ENCODE results near the gene KIAA1614. TPM values are rescaled to one million over a fixed set of nuclear protein-coding genes. Genes with fewer than 3 reads are reported as not detected.

Gene KIAA1614
- total RNA-seq, 1 donor: 6.9 TPM

DNA sequence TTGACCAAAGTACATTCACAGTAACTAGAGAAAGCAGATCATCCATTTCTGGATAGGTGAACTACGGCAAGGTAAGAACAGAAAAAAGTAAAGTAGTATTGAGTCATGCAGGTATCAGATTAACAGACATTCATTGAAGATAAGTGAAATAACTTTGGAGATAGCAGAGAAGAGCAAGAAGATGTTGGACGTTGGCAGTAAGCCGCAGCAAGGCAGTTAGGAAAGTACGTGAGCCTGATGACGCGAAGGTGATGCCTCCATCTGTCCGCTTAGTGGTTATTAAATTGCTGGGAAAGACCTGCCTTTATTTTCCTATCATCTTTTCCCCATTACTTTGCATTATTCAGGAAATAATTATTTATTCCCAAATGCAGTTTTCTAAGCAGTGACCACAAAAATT lies 24.9 kb upstream of the KIAA1614 start:
- TF ChIP-seq, protein P1, sequence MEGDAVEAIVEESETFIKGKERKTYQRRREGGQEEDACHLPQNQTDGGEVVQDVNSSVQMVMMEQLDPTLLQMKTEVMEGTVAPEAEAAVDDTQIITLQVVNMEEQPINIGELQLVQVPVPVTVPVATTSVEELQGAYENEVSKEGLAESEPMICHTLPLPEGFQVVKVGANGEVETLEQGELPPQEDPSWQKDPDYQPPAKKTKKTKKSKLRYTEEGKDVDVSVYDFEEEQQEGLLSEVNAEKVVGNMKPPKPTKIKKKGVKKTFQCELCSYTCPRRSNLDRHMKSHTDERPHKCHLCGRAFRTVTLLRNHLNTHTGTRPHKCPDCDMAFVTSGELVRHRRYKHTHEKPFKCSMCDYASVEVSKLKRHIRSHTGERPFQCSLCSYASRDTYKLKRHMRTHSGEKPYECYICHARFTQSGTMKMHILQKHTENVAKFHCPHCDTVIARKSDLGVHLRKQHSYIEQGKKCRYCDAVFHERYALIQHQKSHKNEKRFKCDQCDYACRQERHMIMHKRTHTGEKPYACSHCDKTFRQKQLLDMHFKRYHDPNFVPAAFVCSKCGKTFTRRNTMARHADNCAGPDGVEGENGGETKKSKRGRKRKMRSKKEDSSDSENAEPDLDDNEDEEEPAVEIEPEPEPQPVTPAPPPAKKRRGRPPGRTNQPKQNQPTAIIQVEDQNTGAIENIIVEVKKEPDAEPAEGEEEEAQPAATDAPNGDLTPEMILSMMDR (IDR thresholded peaks at IDR 0.05; ENCODE audit: insufficient read depth, low read depth, low read length): no peak
- no peak for DNase-seq (ENCODE audit: low read depth)
- H3K4me3 ChIP-seq (ENCODE audit: low read depth, low read length): no peak overlapping the region

DNA sequence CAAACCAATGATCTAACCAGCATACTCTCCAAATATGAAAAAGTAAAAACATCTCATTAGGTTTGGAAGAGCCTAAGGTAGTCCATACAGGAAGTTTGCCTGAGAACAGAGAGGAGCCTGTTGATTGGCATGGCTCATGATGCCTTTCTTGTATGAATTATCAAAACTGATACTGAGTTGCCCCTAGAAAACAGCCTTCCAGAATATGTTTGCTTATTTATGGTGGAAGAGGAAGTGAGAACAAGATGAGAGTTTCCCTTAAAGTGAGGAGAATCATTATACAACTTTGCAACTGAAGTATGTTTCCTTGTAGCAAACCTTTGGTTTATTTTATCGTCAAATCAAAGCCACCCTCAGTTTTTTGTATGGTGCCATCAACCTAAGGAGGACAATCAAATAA lies 23.8 kb upstream of the KIAA1614 start:
- no peak overlapping the region for H3K4me3 ChIP-seq (ENCODE audit: low read depth, low read length)
- no peak for DNase-seq (ENCODE audit: low read depth)
- TF ChIP-seq, protein P1 (IDR thresholded peaks at IDR 0.05; ENCODE audit: insufficient read depth, low read depth, low read length): no peak

DNA sequence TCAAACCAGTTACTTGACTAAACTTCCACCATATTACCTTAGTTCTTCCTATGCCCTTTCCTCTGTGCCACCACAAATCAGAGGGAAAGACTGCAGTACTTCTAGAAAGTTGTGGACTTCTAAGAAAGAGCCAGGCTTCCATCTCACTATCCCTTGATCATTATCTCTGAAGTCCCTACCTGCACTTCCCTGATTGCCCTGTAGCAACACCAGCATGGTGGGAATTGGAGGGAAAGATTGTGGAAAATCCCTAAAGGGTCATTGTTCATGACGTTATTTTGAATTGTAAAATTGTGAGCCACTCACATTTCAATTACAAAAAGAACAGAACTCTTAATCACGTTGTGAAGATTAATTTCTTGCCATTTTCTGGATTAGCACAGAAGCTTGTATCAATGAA lies 23.4 kb upstream of the KIAA1614 start:
- H3K4me3 ChIP-seq (ENCODE audit: low read depth, low read length): no peak overlapping the region
- TF ChIP-seq, protein P1 (IDR thresholded peaks at IDR 0.05; ENCODE audit: insufficient read depth, low read depth, low read length): no peak
- no peak for DNase-seq (ENCODE audit: low read depth)

DNA sequence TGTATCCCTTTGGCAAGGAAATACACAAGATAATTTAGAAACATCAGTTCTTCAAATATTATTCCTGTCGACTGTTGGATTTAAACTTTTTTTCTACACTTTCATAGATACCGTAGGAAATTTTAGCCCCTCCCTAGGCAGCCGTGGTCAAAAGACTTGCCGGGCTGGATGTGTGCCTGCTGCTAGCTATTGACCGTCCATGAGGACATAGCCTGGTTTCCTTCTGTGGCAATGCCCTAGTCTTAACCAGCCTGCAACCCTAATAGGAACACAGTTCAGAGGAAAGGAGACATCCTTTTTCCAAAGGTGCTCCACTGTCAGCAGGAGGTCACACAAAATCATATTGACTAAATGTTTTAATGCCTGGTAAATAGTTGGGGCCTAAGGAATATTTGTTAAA lies 20.4 kb upstream of the KIAA1614 start:
- no peak for DNase-seq (ENCODE audit: low read depth)

DNA sequence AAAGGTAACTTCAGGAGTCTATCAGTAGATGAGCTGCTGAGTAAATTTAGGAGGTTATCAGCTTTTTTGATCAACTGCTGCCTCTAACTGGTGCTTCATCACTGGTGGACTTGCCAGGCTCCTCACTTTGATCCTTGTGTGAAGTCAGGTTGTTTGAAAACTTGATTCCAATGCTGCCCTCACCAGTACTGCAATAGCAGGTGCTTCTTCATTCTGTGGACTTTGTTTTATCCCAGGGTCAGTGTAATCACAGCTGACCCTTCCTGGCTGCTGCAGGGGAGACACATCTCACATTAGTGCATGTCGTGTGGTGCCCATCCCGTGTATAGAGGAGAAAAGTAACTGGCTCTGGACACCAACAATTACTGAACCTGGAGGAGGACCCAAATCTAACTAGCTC lies 20.0 kb upstream of the KIAA1614 start:
- DNase-seq (ENCODE audit: low read depth): no peak
- H3K4me3 ChIP-seq (ENCODE audit: low read depth, low read length): no peak overlapping the region
- TF ChIP-seq, protein P1 (IDR thresholded peaks at IDR 0.05; ENCODE audit: insufficient read depth, low read depth, low read length): no peak

More for the DNA sequence above, 20.4 kb upstream of the KIAA1614 start:
- TF ChIP-seq, protein P1 (IDR thresholded peaks at IDR 0.05; ENCODE audit: insufficient read depth, low read depth, low read length): no peak
- H3K4me3 ChIP-seq (ENCODE audit: low read depth, low read length): no peak overlapping the region

DNA sequence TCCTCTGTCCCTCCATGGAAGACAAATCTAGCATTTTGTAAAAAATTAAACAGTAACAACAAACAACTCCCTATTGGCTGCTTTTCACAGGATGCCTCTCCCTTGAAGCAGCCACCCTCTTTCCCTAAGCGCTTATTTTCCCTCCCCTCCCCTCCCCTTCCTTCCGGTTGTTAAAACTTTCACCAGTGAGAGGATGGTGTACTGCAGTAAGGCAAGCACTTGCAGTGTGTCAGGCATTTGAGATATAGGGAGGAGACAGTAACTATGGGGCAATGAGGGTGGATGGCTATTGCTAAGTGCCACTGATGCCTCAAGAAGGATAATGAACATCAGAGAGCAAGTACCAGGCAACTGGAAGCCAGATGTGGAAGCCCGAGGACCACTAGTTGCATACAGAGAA lies 19.1 kb upstream of the KIAA1614 start:
- no peak for DNase-seq (ENCODE audit: low read depth)
- TF ChIP-seq, protein P1 (IDR thresholded peaks at IDR 0.05; ENCODE audit: insufficient read depth, low read depth, low read length): no peak

DNA sequence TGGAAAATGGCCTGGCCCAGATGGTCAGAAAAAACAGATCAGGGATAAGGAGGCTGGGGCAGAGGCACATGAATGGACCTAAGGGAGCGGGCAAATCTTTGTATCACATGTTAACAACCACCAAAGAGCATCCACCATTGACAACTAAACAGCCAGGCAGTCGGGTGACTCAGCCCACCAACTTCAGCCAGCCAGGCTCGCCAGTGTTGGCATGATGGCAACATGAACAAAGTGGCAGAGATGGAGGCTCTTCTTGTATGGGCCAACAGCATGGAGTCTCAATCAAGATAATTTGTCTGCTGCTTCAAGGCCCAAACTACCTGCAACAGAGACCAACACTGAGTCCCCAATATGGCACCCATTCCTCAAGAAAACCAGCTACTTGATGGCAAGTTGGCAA lies 16.5 kb upstream of the KIAA1614 start:
- no peak overlapping the region for H3K4me3 ChIP-seq (ENCODE audit: low read depth, low read length)
- DNase-seq (ENCODE audit: low read depth): no peak
- TF ChIP-seq, protein P1 (IDR thresholded peaks at IDR 0.05; ENCODE audit: insufficient read depth, low read depth, low read length): no peak

More for the DNA sequence above, 19.1 kb upstream of the KIAA1614 start:
- no peak overlapping the region for H3K4me3 ChIP-seq (ENCODE audit: low read depth, low read length)
